Osteoblast (primary cell): Measurements from ENCODE around the gene MYB. TPM values are rescaled to one million over a fixed set of nuclear protein-coding genes. Genes with fewer than 3 reads are reported as not detected.
A peak's percentile ranks its signal among the peaks of the same experiment; 100 is the strongest.

ENCODE experiments used
- DNase-seq: peaks from one replicate; pipeline ENCODE4 v3.0.0; 2011; ENCODE audit warnings: low spot score, mixed read lengths; ENCODE audit not compliant: insufficient read length; ENCODE audit errors: missing footprints
- H2AFZ ChIP-seq: 2 replicates; pipeline ENCODE4 v1.6.0; 2011; ENCODE audit warnings: mild to moderate bottlenecking, low read length
- H3K27ac ChIP-seq: 2 replicates; pipeline ENCODE4 v1.5.1; 2011; ENCODE audit warnings: mild to moderate bottlenecking, low read depth, low read length, moderate library complexity
- H3K27me3 ChIP-seq: 2 replicates; pipeline ENCODE4 v1.6.0; 2012; ENCODE audit warnings: mild to moderate bottlenecking, control low read depth, inconsistent platforms, low read length, moderate library complexity; ENCODE audit not compliant: insufficient read depth
- H3K36me3 ChIP-seq: 2 replicates; pipeline ENCODE4 v1.5.1; 2011; ENCODE audit warnings: mild to moderate bottlenecking, low read length, control low read depth, moderate library complexity; ENCODE audit not compliant: insufficient read depth
- H3K4me1 ChIP-seq: 2 replicates; pipeline ENCODE4 v1.5.1; 2011; ENCODE audit warnings: mild to moderate bottlenecking, low read length, control low read depth, moderate library complexity; ENCODE audit not compliant: insufficient read depth
- H3K4me2 ChIP-seq: 2 replicates; pipeline ENCODE4 v1.6.0; 2011; ENCODE audit warnings: mild to moderate bottlenecking, low read length; ENCODE audit not compliant: insufficient read depth
- H3K4me3 ChIP-seq: fragments of 200-600 bp; sonication (generic); 3 replicates; pipeline ENCODE4 v1.5.1; 2012; ENCODE audit warnings: mild to moderate bottlenecking, low read length, inconsistent platforms; ENCODE audit not compliant: insufficient read depth
- H3K79me2 ChIP-seq: 2 replicates; pipeline ENCODE4 v1.6.0; 2012; ENCODE audit warnings: mild to moderate bottlenecking, low read length, control low read depth, inconsistent platforms; ENCODE audit not compliant: insufficient read depth
- H3K9me3 ChIP-seq: 2 replicates; pipeline ENCODE4 v1.5.1; 2011; ENCODE audit warnings: low read depth, low read length, control low read depth
- H4K20me1 ChIP-seq: 2 replicates; pipeline ENCODE4 v1.6.0; 2012; ENCODE audit warnings: mild to moderate bottlenecking, low read length, control low read depth; ENCODE audit not compliant: insufficient read depth
- total RNA-seq: library from RNA; depleted of rRNA; stranded (reverse); fragments of >200 nt; gene quantifications from 2 replicates; pipeline ENCODE4 v1.2.3, GENCODE V29; 2012
- TF ChIP-seq, protein P1 (sequence below): IDR thresholded peaks from 2 replicates; pipeline ENCODE4 v1.5.1; 2011; ENCODE audit warnings: mild to moderate bottlenecking, low read depth, low read length, moderate library complexity; ENCODE audit errors: extremely low read depth

The MYB gene
- total RNA-seq, 1 donor, result 0.36 TPM

DNA sequence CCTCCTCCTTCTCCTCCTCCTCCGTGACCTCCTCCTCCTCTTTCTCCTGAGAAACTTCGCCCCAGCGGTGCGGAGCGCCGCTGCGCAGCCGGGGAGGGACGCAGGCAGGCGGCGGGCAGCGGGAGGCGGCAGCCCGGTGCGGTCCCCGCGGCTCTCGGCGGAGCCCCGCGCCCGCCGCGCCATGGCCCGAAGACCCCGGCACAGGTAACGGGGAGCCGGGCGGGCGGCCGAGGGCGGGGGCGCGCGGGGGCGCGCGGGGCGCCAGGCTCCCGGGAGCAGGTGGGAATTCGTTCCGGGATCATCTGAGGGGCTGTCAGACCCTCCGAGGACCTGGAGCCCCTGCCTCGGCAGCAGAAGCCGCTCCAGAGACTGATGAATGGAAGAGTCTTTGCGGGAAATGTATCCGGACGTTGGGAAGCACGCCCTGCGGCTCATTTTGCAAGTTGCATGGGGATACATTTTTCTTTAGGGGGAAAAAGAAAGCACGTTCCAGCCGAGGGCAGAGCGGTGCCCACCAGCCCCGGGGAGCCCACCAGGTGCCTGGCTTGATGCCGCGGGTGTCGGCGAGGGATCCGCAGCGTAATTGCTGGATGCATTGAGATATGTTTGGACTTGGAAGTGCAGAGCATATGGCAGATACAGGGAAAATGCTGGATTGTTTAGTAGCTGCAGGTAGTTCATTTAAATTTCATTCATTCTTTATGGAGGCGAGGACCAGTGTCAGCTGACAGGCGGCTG lies 394 bp downstream of the MYB start:
- no peaks in the 10 kb centered on the region for H3K79me2 ChIP-seq
- H3K4me2 ChIP-seq, result peak overlapping the region; percentile 97
- H3K9me3 ChIP-seq, result no peaks in the 10 kb centered on the region
- peaks cover 29% of the 10 kb centered on the region for H3K4me1 ChIP-seq
- no peak overlapping the region for H3K27ac ChIP-seq
- H3K27me3 ChIP-seq, result peaks cover 10% of the 10 kb centered on the region
- TF ChIP-seq, protein P1, sequence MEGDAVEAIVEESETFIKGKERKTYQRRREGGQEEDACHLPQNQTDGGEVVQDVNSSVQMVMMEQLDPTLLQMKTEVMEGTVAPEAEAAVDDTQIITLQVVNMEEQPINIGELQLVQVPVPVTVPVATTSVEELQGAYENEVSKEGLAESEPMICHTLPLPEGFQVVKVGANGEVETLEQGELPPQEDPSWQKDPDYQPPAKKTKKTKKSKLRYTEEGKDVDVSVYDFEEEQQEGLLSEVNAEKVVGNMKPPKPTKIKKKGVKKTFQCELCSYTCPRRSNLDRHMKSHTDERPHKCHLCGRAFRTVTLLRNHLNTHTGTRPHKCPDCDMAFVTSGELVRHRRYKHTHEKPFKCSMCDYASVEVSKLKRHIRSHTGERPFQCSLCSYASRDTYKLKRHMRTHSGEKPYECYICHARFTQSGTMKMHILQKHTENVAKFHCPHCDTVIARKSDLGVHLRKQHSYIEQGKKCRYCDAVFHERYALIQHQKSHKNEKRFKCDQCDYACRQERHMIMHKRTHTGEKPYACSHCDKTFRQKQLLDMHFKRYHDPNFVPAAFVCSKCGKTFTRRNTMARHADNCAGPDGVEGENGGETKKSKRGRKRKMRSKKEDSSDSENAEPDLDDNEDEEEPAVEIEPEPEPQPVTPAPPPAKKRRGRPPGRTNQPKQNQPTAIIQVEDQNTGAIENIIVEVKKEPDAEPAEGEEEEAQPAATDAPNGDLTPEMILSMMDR, result no peak
- H3K36me3 ChIP-seq, result no peaks in the 10 kb centered on the region
- H4K20me1 ChIP-seq, result no peaks in the 10 kb centered on the region
- H3K4me3 ChIP-seq, result peak overlapping the region; percentile 75
- peak; percentile 85 for DNase-seq
- H2AFZ ChIP-seq, result peak overlapping the region; percentile 91

DNA sequence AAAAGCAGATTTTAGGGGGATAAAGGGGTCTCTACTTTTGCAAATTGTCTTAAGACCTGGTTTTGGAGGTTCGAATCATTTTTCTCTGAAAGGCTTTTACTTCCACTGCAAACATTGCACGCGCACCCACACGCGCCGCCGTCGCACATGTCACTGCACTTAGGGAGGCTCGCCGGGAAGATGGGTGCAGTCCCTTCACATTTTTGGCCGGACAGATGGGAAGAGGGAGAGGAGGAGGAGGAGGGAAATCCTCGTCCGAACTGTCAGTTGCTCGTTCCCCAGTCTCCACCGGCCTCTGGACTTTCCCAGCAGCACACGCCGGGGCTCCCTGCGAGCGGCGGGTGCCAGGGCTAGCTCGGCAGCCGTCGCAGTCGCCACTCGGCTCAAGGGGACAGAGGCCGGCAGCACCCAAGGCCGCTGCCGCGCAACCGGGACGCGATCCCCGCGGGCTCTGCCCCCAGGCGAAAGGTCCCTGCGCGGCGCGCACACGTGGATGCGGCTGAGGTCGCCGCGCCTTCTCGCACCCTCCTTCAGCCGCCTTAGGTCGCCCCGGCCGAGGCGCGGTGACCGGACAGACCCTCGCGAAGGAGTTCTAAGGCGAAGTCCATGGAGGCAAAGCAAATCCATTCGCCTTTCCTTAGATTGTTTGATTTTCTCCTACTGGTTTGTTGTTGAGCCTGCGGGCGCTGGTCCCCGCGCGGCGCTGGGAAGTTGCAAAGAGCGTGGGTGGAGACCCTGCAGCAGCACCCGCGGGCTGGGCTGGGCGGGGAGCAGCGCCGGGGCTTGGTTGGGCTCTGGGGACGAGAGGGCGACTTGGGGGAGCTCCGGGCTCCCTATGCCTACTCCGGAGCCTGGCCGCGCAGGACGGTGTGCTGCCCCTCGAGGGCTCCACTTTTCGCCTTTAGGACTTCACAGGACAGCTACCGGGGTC lies 1.2 kb downstream of the MYB start:
- Histone ChIP-seq H3K27me3 (peaks cover 10% of the 10 kb centered on the region), H4K20me1 (no peaks in the 10 kb centered on the region), H3K4me3 (peak overlapping the region; percentile 75), H3K9me3 (no peaks in the 10 kb centered on the region), H2AFZ (peak overlapping the region; percentile 91), H3K79me2 (no peaks in the 10 kb centered on the region), H3K4me2 (peak overlapping the region; percentile 97), H3K4me1 (peaks cover 29% of the 10 kb centered on the region), H3K27ac (no peak overlapping the region), H3K36me3 (no peaks in the 10 kb centered on the region)
- TF ChIP-seq, protein P1, result no peak
- peak; percentile 81 for DNase-seq

DNA sequence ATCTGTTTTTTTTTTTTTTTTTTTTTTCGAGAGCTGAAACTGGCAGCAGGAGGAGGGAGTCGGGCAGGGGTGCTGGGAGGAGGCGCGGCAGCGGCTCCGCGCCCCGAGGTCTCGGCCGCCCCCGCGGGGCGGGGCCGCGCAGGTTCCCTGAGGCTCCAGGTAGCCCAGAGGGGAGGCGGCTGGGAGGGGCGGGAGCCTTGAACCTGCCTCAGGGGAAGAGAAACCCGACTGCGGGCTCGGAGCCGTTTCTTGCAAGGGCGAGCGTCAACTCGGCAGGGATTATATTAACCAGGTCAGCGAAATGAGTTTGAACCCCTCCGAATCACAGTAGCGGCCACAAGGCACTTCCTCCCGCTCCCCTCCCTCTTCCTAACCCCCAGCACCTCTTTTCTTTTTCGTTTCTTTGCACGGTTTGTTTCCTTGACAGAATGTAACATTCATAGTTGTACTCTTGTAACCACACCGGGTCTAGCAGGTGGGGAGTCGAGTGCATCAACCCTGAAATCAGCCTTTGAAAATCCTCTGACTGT lies 2.0 kb downstream of the MYB start:
- Histone ChIP-seq H3K9me3 (no peaks in the 10 kb centered on the region), H3K27me3 (peaks cover 10% of the 10 kb centered on the region), H3K4me3 (peak overlapping the region; percentile 75), H3K27ac (no peak overlapping the region), H3K4me1 (peaks cover 29% of the 10 kb centered on the region), H4K20me1 (no peaks in the 10 kb centered on the region), H3K36me3 (no peaks in the 10 kb centered on the region), H3K79me2 (no peaks in the 10 kb centered on the region), H3K4me2 (peak overlapping the region; percentile 97), H2AFZ (peak overlapping the region; percentile 65)
- TF ChIP-seq, protein P1, result no peak
- peak; percentile 80 for DNase-seq
